H1 (cell line): ENCODE results near the gene COL4A4. TPM values are rescaled to one million over a fixed set of nuclear protein-coding genes. Genes with fewer than 3 reads are reported as not detected.

Experiments used
- CTCF ChIA-PET: fragments of 300-600 bp; sonication (Branson Sonifier 250); formaldehyde crosslinking; loops from one replicate; lab custom pipeline; 2021; ENCODE audit not compliant: partially characterized antibody; lab: Charles Lee
- POLR2A ChIA-PET: fragments of 300-600 bp; sonication (Branson Sonifier 250); formaldehyde crosslinking; loops from one replicate; lab custom pipeline; 2021; ENCODE audit warnings: inconsistent platforms; ENCODE audit not compliant: partially characterized antibody; lab: Charles Lee
- DNase-seq, 2 experiments: peaks; one replicate each; pipeline versions ENCODE4 v3.0.0 to v3.0.0-alpha.2; 2010 to 2022; ENCODE audit warnings: low spot score in 2 of 2, low read depth in 1 of 2, mixed read lengths in 1 of 2
- FAIRE-seq: peaks from 2 replicates; lab custom pipeline; 2011; peaks lifted over from hg19 to GRCh38; lab: Jason Lieb, UNC
- H2AFZ ChIP-seq: 2 replicates; pipeline ENCODE4 v1.8.1; 2012; ENCODE audit warnings: low read length, inconsistent platforms
- H2AK5ac ChIP-seq: 2 replicates; pipeline ENCODE4 v1.6.1; 2013; ENCODE audit warnings: low read depth, low read length
- H2BK120ac ChIP-seq: replicated peaks from 2 replicates; pipeline ENCODE3; 2013; ENCODE audit warnings: low read depth, low read length, inconsistent platforms
- H2BK12ac ChIP-seq: 2 replicates; pipeline ENCODE4 v1.6.1; 2013; ENCODE audit warnings: low read depth, low read length
- H2BK15ac ChIP-seq: 2 replicates; pipeline ENCODE4 v1.6.1; 2013; ENCODE audit warnings: low read length
- H2BK20ac ChIP-seq: 2 replicates; pipeline ENCODE4 v1.6.1; 2013; ENCODE audit warnings: low read length
- H2BK5ac ChIP-seq: 2 replicates; pipeline ENCODE4 v1.6.1; 2013; ENCODE audit warnings: low read depth, low read length
- H3K14ac ChIP-seq: 2 replicates; pipeline ENCODE4 v1.6.1; 2013; ENCODE audit warnings: inconsistent platforms; ENCODE audit not compliant: insufficient read length
- H3K18ac ChIP-seq: 2 replicates; pipeline ENCODE4 v1.6.1; 2013; ENCODE audit warnings: low read length; ENCODE audit errors: extremely low read depth
- H3K23ac ChIP-seq: 2 replicates; pipeline ENCODE4 v1.6.1; 2013; ENCODE audit warnings: inconsistent platforms; ENCODE audit not compliant: insufficient read length
- H3K23me2 ChIP-seq: 2 replicates; pipeline ENCODE4 v1.6.1; 2013; ENCODE audit warnings: low read depth, low read length
- H3K27ac ChIP-seq: 2 replicates; pipeline ENCODE4 v1.6.1; 2011; ENCODE audit warnings: low read depth, low read length, inconsistent platforms
- H3K27me3 ChIP-seq, 4 experiments: replicated peaks in 1 of 4; 1 replicate in 1 of 4; 2 replicates in 3 of 4; pipeline versions ENCODE4 v1.6.1 to v1.8.1; 2011 to 2013; ENCODE audit warnings: low read length in 3 of 4, mild to moderate bottlenecking in 3 of 4, inconsistent platforms in 2 of 4, mixed read lengths in 2 of 4, moderate library complexity in 1 of 4; ENCODE audit not compliant: control insufficient read depth in 3 of 4, insufficient read depth in 3 of 4; ENCODE audit errors: extremely low read depth in 1 of 4
- H3K36me3 ChIP-seq, 4 experiments: 2 replicates each; pipeline versions ENCODE4 v1.6.1 to v1.8.1; 2011 to 2013; ENCODE audit warnings: mild to moderate bottlenecking in 4 of 4, low read length in 3 of 4, moderate library complexity in 2 of 4, control low read depth in 1 of 4, inconsistent platforms in 1 of 4; ENCODE audit not compliant: insufficient read depth in 4 of 4, control insufficient read depth in 2 of 4
- H3K4ac ChIP-seq: replicated peaks from 2 replicates; pipeline ENCODE3; 2013; ENCODE audit warnings: low read length, low read depth, mixed read lengths, inconsistent platforms; ENCODE audit not compliant: insufficient read length
- H3K4me1 ChIP-seq, 4 experiments: replicated peaks in 1 of 4; 1 replicate in 1 of 4; 2 replicates in 3 of 4; pipeline versions ENCODE4 v1.6.1 to v1.8.1; 2011 to 2013; ENCODE audit warnings: low read length in 3 of 4, inconsistent platforms in 2 of 4, mixed read lengths in 1 of 4; ENCODE audit not compliant: insufficient read depth in 4 of 4, control insufficient read depth in 3 of 4
- H3K4me2 ChIP-seq, 2 experiments: 2 replicates each; pipeline versions ENCODE4 v1.6.1 to v1.8.1; 2011 to 2013; ENCODE audit warnings: low read depth in 2 of 2, low read length in 2 of 2, control low read depth in 1 of 2, inconsistent platforms in 1 of 2, mild to moderate bottlenecking in 1 of 2; ENCODE audit not compliant: insufficient read depth in 1 of 2
- H3K4me3 ChIP-seq, 4 experiments: fragments of 200-600, 300-600 bp in 1 of 4; sonication (generic), shearing (Covaris generic), sonication (Bioruptor Twin) in 1 of 4; 2 replicates each; pipeline versions ENCODE4 v1.5.1 to v1.8.1; 2011 to 2016; ENCODE audit warnings: low read length in 4 of 4, low read depth in 3 of 4, control low read depth in 2 of 4, inconsistent platforms in 2 of 4, mild to moderate bottlenecking in 2 of 4, mixed read lengths in 1 of 4, moderate library complexity in 1 of 4; ENCODE audit not compliant: insufficient read depth in 2 of 4; ENCODE audit errors: extremely low read depth in 1 of 4
- H3K56ac ChIP-seq: replicated peaks from 2 replicates; pipeline ENCODE3; 2013; ENCODE audit warnings: low read depth, mild to moderate bottlenecking, mixed read lengths, low read length, inconsistent platforms; ENCODE audit not compliant: insufficient read length
- H3K79me1 ChIP-seq: 2 replicates; pipeline ENCODE4 v1.6.1; 2013; ENCODE audit warnings: low read depth, low read length, control low read depth
- H3K79me2 ChIP-seq, 2 experiments: 2 replicates each; pipeline versions ENCODE4 v1.6.1 to v1.8.1; 2012 to 2013; ENCODE audit warnings: low read length in 2 of 2, mild to moderate bottlenecking in 2 of 2, inconsistent platforms in 1 of 2; ENCODE audit not compliant: insufficient read depth in 2 of 2, control insufficient read depth in 1 of 2
- H3K9ac ChIP-seq, 4 experiments: replicated peaks in 1 of 4; 1 replicate in 1 of 4; 2 replicates in 3 of 4; pipeline versions ENCODE4 v1.6.1 to v1.8.1; 2011 to 2013; ENCODE audit warnings: low read depth in 3 of 4, low read length in 3 of 4, control low read depth in 2 of 4, mild to moderate bottlenecking in 2 of 4, moderate library complexity in 2 of 4, inconsistent platforms in 1 of 4; ENCODE audit errors: extremely low read depth in 1 of 4
- H3K9me3 ChIP-seq, 2 experiments: 2 replicates each; pipeline versions ENCODE4 v1.6.1 to v1.8.1; 2012 to 2013; ENCODE audit warnings: mild to moderate bottlenecking in 2 of 2, moderate library complexity in 2 of 2, control low read depth in 1 of 2, inconsistent platforms in 1 of 2, low read depth in 1 of 2, low read length in 1 of 2, mixed read lengths in 1 of 2; ENCODE audit not compliant: insufficient read depth in 2 of 2
- H4K20me1 ChIP-seq, 2 experiments: replicated peaks in 1 of 2; 2 replicates each; pipeline versions ENCODE3 to v1.8.1; 2011 to 2013; ENCODE audit warnings: inconsistent platforms in 2 of 2, low read length in 2 of 2, mild to moderate bottlenecking in 1 of 2; ENCODE audit not compliant: insufficient read depth in 2 of 2, control insufficient read depth in 1 of 2
- H4K5ac ChIP-seq: 2 replicates; pipeline ENCODE4 v1.6.1; 2013; ENCODE audit warnings: low read length, low read depth, mixed read lengths, inconsistent platforms; ENCODE audit not compliant: insufficient read length
- H4K8ac ChIP-seq: 2 replicates; pipeline ENCODE4 v1.8.0; 2013; ENCODE audit warnings: mild to moderate bottlenecking, moderate library complexity, low read length, inconsistent platforms; ENCODE audit not compliant: insufficient read depth; ENCODE audit errors: extremely low read depth
- H4K91ac ChIP-seq: replicated peaks from 2 replicates; pipeline ENCODE3; 2013; ENCODE audit warnings: low read length, mixed read lengths, inconsistent platforms; ENCODE audit not compliant: insufficient read length
- ASH2L ChIP-seq: fragments of 200-600, 300-600 bp; sonication (generic); IDR thresholded peaks from one replicate; pipeline ENCODE4 v1.7.1; 2017; ENCODE audit warnings: low read length
- ATF2 ChIP-seq: IDR thresholded peaks from 2 replicates; pipeline ENCODE4 v1.6.1; 2012; ENCODE audit warnings: low read length, inconsistent platforms
- CBX8 ChIP-seq: fragments of 300-800, 300-1000 bp; sonication (generic); IDR thresholded peaks from 2 replicates; pipeline ENCODE4 v1.7.1; 2016; ENCODE audit warnings: low read depth, low read length, borderline replicate concordance
- GTF2F1 ChIP-seq: IDR thresholded peaks from 2 replicates; pipeline ENCODE4 v1.6.1; 2012; ENCODE audit warnings: low read depth, low read length, improper control_type of control experiment, borderline replicate concordance
- JUN ChIP-seq: IDR thresholded peaks from 2 replicates; pipeline ENCODE4 v1.6.1; 2011; ENCODE audit warnings: low read depth, mild to moderate bottlenecking, improper control_type of control experiment, low read length
- KDM4A ChIP-seq: IDR thresholded peaks from one replicate; pipeline ENCODE4 v1.7.1; 2012; ENCODE audit warnings: low read depth, mild to moderate bottlenecking, moderate library complexity, low read length, inconsistent platforms; ENCODE audit not compliant: severe bottlenecking
- MAX ChIP-seq: IDR thresholded peaks from 2 replicates; pipeline ENCODE4 v1.6.1; 2012; ENCODE audit warnings: inconsistent platforms
- NANOG ChIP-seq: IDR thresholded peaks from 2 replicates; pipeline ENCODE4 v1.6.1; 2011; ENCODE audit warnings: low read length, low read depth, mild to moderate bottlenecking, inconsistent platforms; ENCODE audit not compliant: insufficient read depth, poor library complexity, severe bottlenecking
- NRF1 ChIP-seq: IDR thresholded peaks from 2 replicates; pipeline ENCODE4 v1.6.1; 2011; ENCODE audit warnings: mild to moderate bottlenecking, low read depth, low read length, improper control_type of control experiment
- TAF7 ChIP-seq: optimal IDR thresholded peaks from 2 replicates; pipeline ENCODE3; 2011; ENCODE audit warnings: low read depth, mild to moderate bottlenecking, inconsistent platforms, low read length, moderate library complexity, borderline replicate concordance
- YY1 ChIP-seq: IDR thresholded peaks from 2 replicates; pipeline ENCODE4 v1.6.1; 2011; ENCODE audit warnings: low read depth, mild to moderate bottlenecking, low read length
- WGBS, 2 experiments: shearing (Covaris generic) in 1 of 2; methylation state at CpG; one replicate each; pipeline versions ENCODE4 v1.1.6 to v1.1.7; 2013 to 2015; ENCODE audit warnings: low lambda C conversion rate in 2 of 2, mixed read lengths in 2 of 2, inconsistent platforms in 1 of 2, low coverage in 1 of 2, missing lambda C conversion rate in 1 of 2; ENCODE audit not compliant: insufficient replicate concordance in 2 of 2, insufficient coverage in 1 of 2, insufficient read length in 1 of 2; ENCODE audit errors: extremely low coverage in 1 of 2, missing lambda C conversion rate in 1 of 2; 5-methylcytosine and 5-hydroxymethylcytosine counted together
- polyA plus RNA-seq, 7 experiments: library from polyadenylated mRNA; depleted of rRNA in 3 of 7; stranded (reverse) in 5 of 7; unstranded in 2 of 7; fragments of >200 nt in 5 of 7; fragments of 200-250 nt in 2 of 7; gene quantifications; 1 replicate in 5 of 7; 2 replicates in 1 of 7; 4 replicates in 1 of 7; pipeline versions ENCODE4 v1.2.1 to v1.2.3, GENCODE V29; 2011 to 2013; ENCODE audit warnings: missing spikeins in 2 of 7, mixed read lengths in 2 of 7
- total RNA-seq: library from RNA; stranded (reverse); fragmentation: NEBNext Ultra II Directional; extraction: Animal tissue kit (Norgen Biotek cat#: 25700); gene quantifications from 2 replicates; pipeline ENCODE4 v1.2.1, GENCODE V29; 2021

COL4A4 gene
- total and polyA plus RNA-seq, 2 of the 8 experiments (the other 6 are each of a cell fraction or from before 2014, with no cell fraction given), result 0.33 to 1.7 TPM

GRCh38 chr2:227150222-227150936, 13.6 kb downstream of the COL4A4 start:
- H2BK12ac ChIP-seq, result no peak overlapping the region
- no peak overlapping the region for H3K18ac ChIP-seq
- no peak overlapping the region for H4K5ac ChIP-seq
- H3K4me2 ChIP-seq, result no peak overlapping the region
- H3K23me2 ChIP-seq, result no peaks in the 10 kb centered on the region
- no peak overlapping the region for H3K23ac ChIP-seq
- H3K4me1 ChIP-seq, result no peaks in the 10 kb centered on the region
- no peak overlapping the region for H3K14ac ChIP-seq
- ChIA-PET POLR2A (no interaction called here), CTCF (no interaction called here)
- no peak overlapping the region for H4K91ac ChIP-seq
- no peaks in the 10 kb centered on the region for H3K27me3 ChIP-seq
- no peak overlapping the region for H3K56ac ChIP-seq
- DNase-seq (no peak), FAIRE-seq (no peak)
- H3K9ac ChIP-seq, result no peak overlapping the region
- no peak overlapping the region for H3K27ac ChIP-seq
- no peaks in the 10 kb centered on the region for H3K79me1 ChIP-seq
- no peak overlapping the region for H3K4me3 ChIP-seq
- no peak overlapping the region for H3K4ac ChIP-seq
- WGBS, 2 experiments, result 94% methylated on average over 2 of the region's 2 CpGs; no CpG with 5 or more reads in 1 of the 2 experiments
- no peak overlapping the region for H2BK5ac ChIP-seq
- H3K79me2 ChIP-seq, result no peaks in the 10 kb centered on the region
- no peak overlapping the region for H2BK15ac ChIP-seq
- no peaks in the 10 kb centered on the region for H4K20me1 ChIP-seq
- no peak overlapping the region for H4K8ac ChIP-seq
- H2BK20ac ChIP-seq, result no peak overlapping the region
- no peak overlapping the region for H2AK5ac ChIP-seq
- H2BK120ac ChIP-seq, result no peak overlapping the region
- peaks cover 3 to 9% of the 10 kb centered on the region in 2 experiments; a peak in 2 of 4 replicates for H3K9me3 ChIP-seq
- no peak overlapping the region for H2AFZ ChIP-seq
- H3K36me3 ChIP-seq, result no peaks in the 10 kb centered on the region
- TF ChIP-seq CBX8 (no peak), NRF1 (no peak), TAF7 (no peak), YY1 (no peak), JUN (no peak), KDM4A (no peak), ASH2L (no peak), NANOG (no peak), GTF2F1 (no peak), MAX (no peak), ATF2 (no peak)
